ENCODE results near the gene PPP1R3E. TPM values are rescaled to one million over a fixed set of nuclear protein-coding genes. Genes with fewer than 3 reads are reported as not detected.

PPP1R3E gene
- total RNA-seq, 2 donors from 2014 or later: 5.4 to 9.6 TPM

DNA sequence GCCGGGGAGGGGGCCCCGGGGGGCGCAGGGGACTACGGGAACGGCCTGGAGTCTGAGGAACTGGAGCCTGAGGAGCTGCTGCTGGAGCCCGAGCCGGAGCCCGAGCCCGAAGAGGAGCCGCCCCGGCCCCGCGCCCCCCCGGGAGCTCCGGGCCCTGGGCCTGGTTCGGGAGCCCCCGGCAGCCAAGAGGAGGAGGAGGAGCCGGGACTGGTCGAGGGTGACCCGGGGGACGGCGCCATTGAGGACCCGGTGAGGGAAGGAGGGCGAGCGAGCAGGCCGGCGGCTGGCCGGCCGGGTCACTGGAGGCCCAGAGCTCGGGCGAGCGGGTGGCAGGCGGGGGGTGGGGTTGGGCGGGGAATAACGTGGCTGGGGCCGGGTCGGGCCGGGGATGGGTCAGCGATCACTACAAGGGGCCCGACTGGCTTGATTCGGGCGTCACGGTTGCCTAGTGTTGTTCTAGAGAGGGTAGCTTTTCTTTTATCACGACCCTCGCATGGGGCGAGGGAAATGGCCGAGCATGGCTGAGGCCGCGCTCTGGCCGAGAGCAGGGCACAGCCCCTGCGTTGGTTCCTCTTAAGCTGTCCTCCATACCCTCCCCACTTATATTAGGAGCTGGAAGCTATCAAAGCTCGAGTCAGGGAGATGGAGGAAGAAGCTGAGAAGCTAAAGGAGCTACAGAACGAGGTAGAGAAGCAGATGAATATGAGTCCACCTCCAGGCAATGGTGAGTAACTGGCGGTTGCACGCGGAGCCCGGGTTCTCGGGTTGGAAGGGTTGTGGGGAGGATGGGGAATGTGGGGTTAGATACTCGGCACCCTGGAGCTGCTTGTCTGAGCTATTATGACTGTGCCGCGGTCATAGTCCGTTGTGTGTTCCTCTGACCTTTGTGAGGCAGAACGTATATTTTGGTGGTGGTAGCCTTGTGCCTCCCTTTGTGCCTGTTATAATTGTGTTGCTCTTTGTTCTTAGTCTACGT, 19.2 kb upstream of the PPP1R3E start:
- peak overlapping the region; percentile 92 to 99 (median 96) for H3K27ac ChIP-seq
- peak overlapping the region; percentile 68 to 76 for H3K4me3 ChIP-seq
- peaks cover 8 to 17% of the 10 kb centered on the region in 2 donors for H3K36me3 ChIP-seq (replicated peaks in 1 of 2; ENCODE audit: insufficient read depth in 1 of 2, low read depth in 2 of 2)
- H3K9me3 ChIP-seq: no peaks in the 10 kb centered on the region
- 1% methylated on average over 14 to 63 of the region's 64 CpGs for WGBS, 2 donors
- intact Hi-C loops (cut with DNase I): loop anchor here (10.0 kb wide), 1 partner anchor 243 kb away; the partner anchor contains the start of gene AP1G2
- DNase-seq (peak; percentile 43 to 59 (median 52)), ATAC-seq (peak; percentile 21)
- no peaks in the 10 kb centered on the region for H3K27me3 ChIP-seq
- peaks cover 30% of the 10 kb centered on the region for H3K4me1 ChIP-seq
- TF ChIP-seq, protein P1, sequence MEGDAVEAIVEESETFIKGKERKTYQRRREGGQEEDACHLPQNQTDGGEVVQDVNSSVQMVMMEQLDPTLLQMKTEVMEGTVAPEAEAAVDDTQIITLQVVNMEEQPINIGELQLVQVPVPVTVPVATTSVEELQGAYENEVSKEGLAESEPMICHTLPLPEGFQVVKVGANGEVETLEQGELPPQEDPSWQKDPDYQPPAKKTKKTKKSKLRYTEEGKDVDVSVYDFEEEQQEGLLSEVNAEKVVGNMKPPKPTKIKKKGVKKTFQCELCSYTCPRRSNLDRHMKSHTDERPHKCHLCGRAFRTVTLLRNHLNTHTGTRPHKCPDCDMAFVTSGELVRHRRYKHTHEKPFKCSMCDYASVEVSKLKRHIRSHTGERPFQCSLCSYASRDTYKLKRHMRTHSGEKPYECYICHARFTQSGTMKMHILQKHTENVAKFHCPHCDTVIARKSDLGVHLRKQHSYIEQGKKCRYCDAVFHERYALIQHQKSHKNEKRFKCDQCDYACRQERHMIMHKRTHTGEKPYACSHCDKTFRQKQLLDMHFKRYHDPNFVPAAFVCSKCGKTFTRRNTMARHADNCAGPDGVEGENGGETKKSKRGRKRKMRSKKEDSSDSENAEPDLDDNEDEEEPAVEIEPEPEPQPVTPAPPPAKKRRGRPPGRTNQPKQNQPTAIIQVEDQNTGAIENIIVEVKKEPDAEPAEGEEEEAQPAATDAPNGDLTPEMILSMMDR (IDR thresholded peaks at IDR 0.05): peak in 1 of 7 experiments; percentile 9
- TF ChIP-seq POLR2A (IDR thresholded peaks at IDR 0.05): peak in 2 of 3 donors; percentile 35 to 51

DNA sequence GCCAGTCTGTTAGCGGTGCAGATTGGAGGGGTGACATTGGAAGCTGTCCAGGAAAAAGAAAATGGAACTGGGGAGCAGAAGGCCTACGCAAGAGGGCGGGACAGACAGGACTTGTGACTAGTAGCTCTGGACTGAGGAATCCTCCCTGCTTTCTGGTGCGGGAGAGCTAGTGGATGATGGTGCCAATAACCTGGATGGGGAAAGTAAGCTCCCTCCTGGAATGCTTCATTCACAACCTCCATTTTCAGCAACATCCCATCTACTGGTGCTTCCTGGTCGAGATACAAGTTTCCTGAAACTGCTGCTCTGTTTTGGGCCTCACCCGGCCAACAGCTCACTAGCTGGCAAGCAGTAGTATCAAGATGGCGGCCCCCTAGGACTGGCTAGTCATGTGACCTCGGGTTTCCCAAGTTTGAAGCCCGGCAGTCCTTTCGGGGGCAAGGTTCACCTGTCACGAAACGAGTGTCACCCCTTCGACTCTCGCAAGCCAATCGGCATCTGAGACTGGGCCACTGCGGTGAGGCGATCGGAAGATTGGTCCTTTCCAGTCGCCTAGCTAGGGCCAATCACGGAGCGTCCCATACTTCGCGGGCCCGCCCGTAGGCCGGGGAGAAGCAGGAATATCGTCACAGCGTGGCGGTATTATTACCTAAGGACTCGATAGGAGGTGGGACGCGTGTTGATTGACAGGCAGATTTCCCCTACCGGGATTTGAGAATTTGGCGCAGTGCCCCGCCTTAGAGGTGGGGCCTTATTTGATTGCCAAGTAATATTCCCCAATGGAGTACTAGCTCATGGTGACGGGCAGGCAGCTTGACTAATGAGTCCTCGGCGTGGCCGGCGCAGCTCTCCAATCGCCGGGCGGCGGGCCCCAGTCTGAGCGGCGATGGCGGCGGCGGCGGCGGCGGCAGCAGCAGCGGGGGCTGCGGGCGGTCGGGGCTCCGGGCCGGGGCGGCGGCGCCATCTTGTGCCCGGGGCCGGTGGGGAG, 18.2 kb upstream of the PPP1R3E start, which contains the start of gene PABPN1:
PABPN1 (plus strand) TSS at position 874 of the 988 bp plus-strand sequence; CDS start at position 887, 13 bp downstream.
- Histone ChIP-seq H3K9me3 (no peaks in the 10 kb centered on the region), H3K4me3 (peak within 1 kb of the TSS; percentile 68 to 76), H3K27me3 (no peaks in the 10 kb centered on the region), H3K4me1 (peaks cover 30% of the 10 kb centered on the region), H3K27ac (peak within 1 kb of the TSS; percentile 92 to 99 (median 96)), H3K36me3 (replicated peaks in 1 of 2; ENCODE audit: insufficient read depth in 1 of 2, low read depth in 2 of 2) (peaks cover 8 to 17% of the 10 kb centered on the region in 2 donors)
- intact Hi-C loops (cut with DNase I): loop anchor here (10.0 kb wide), 1 partner anchor 244 kb away; the partner anchor contains the start of gene AP1G2
- WGBS, 2 donors: 3 to 10% methylated on average over 25 to 62 of the region's 63 CpGs
- TF ChIP-seq, protein P1 (IDR thresholded peaks at IDR 0.05): peak in 1 of 7 experiments; percentile 5
- peak; percentile 35 to 64 (median 58) for TF ChIP-seq POLR2A (IDR thresholded peaks at IDR 0.05)
- DNase-seq (peak; percentile 99 to 100 (median 99)), ATAC-seq (peak; percentile 92)

DNA sequence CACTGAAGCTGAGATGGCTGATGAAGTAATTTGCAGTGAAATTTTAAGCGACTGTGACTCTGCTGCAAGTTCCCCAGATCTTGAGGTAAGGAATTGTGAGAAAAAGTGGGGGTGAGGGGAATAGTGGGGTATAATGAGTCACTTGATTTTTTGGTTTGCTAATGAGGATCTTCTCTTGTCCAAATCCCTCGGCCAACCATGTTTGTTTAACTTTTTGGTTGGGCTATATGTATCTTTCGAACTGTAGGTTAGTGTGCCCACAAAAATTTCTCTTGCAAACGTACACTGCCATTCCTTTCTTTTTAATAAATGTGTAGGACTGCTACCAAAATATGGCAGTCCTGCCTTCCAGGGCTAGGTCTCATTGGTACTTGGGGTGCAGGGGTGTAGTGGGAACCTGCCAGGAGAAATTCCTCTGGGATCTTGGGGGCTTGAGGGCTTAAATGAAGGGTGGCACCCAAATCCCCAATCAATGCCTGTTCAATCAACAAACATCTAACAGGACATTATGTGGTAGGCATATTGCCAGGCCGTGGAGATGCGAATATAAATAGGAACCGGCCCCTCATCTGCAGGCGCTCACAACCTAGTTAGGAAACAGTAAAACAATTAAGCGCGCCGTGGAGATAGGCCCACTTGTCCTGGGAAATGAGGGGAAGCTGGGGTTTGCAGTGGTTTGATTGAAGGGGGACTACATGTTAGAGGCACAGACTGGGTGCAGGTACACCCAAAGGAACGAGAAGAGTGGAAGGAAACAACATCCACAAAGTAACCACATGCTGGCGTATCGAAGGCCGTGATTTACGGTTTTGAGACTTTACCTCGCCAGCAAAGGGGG, 17.3 kb upstream of the PPP1R3E start:
- ATAC-seq: no peak
- Histone ChIP-seq H3K27me3 (no peaks in the 10 kb centered on the region), H3K4me3 (no peak overlapping the region)

More for the DNA sequence above, 17.3 kb upstream of the PPP1R3E start:
- TF ChIP-seq, protein P1 (IDR thresholded peaks at IDR 0.05): no peak
- no peak for TF ChIP-seq POLR2A (IDR thresholded peaks at IDR 0.05)
- Histone ChIP-seq H3K27ac (peak overlapping the region; percentile 87 to 99 (median 93)), H3K4me1 (peaks cover 30% of the 10 kb centered on the region), H3K9me3 (no peaks in the 10 kb centered on the region), H3K36me3 (replicated peaks in 1 of 2; ENCODE audit: insufficient read depth in 1 of 2, low read depth in 2 of 2) (peaks cover 8 to 16% of the 10 kb centered on the region in 2 donors)
- intact Hi-C loops (cut with DNase I): loop anchor here (10.0 kb wide), 1 partner anchor 245 kb away; the partner anchor contains the start of gene AP1G2
- DNase-seq: peak in 1 of 4 donors; percentile 19
- WGBS, 2 donors: 86 to 95% methylated on average over 17 of the region's 17 CpGs

Data from body of pancreas (tissue), 4 donors.